ACC112 (cell line): ENCODE measurements around the gene BRD1.

ENCODE experiments used
- H2AFZ ChIP-seq: fragments of 200-600 bp; sonication (generic); one replicate; pipeline ENCODE4 v1.6.0; 2017; ENCODE audit warnings: antibody characterized with exemption, low read length; ENCODE audit not compliant: unreplicated experiment
- H3K27ac ChIP-seq: fragments of 200-600 bp; sonication (generic); 2 replicates; pipeline ENCODE4 v1.5.1; 2014; ENCODE audit warnings: low read depth, mild to moderate bottlenecking, antibody characterized with exemption, low read length, moderate library complexity
- H3K27me3 ChIP-seq: fragments of 200-600 bp; sonication (generic); 2 replicates; pipeline ENCODE4 v1.6.1; 2014; ENCODE audit warnings: mild to moderate bottlenecking, antibody characterized with exemption, low read length, moderate library complexity, mixed read lengths; ENCODE audit not compliant: insufficient read depth
- H3K36me3 ChIP-seq: fragments of 200-600 bp; sonication (generic); 2 replicates; pipeline ENCODE4 v1.6.1; 2016; ENCODE audit warnings: mild to moderate bottlenecking, antibody characterized with exemption, low read length, moderate library complexity, mixed read lengths; ENCODE audit not compliant: insufficient read depth
- H3K4me1 ChIP-seq: fragments of 200-600 bp; sonication (generic); one replicate; pipeline ENCODE4 v1.6.1; 2016; ENCODE audit warnings: low read length, mixed read lengths; ENCODE audit not compliant: insufficient read depth, unreplicated experiment, control insufficient read depth
- H3K4me3 ChIP-seq: fragments of 200-600 bp; sonication (generic); 2 replicates; pipeline ENCODE4 v1.5.1; 2014; ENCODE audit warnings: mild to moderate bottlenecking, low read depth, low read length
- H3K79me2 ChIP-seq: fragments of 200-600 bp; sonication (generic); one replicate; pipeline ENCODE4 v1.6.0; 2016; ENCODE audit warnings: low read length; ENCODE audit not compliant: control insufficient read depth, unreplicated experiment, insufficient read depth

Gene BRD1

DNA sequence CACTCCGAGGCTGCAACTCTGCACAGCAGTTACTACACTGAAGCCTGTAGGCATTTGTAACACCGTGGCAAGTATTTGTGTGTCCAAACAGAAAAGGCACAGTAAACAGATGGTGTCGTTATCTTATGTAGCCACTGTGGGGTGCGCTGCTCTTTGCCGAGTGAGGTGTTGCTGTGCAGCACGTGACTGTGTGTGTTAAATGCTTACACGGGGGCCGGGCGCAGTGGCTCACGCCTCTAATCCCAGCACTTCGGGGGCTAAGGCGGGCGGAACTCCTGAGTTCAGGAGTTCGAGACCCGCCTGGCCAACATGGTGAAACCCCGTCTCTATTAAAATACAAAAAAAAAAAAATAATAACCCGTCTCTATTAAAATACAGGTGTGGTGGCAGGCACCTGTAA is 37.5 kb upstream of the BRD1 start:
- Histone ChIP-seq H2AFZ (no peak overlapping the region), H3K79me2 (peaks cover 73% of the 10 kb centered on the region), H3K27ac (no peak overlapping the region), H3K27me3 (no peaks in the 10 kb centered on the region), H3K4me1 (no peaks in the 10 kb centered on the region), H3K4me3 (no peak overlapping the region), H3K36me3 (peaks cover 9% of the 10 kb centered on the region; the same call in 1 of the 2 replicates)

DNA sequence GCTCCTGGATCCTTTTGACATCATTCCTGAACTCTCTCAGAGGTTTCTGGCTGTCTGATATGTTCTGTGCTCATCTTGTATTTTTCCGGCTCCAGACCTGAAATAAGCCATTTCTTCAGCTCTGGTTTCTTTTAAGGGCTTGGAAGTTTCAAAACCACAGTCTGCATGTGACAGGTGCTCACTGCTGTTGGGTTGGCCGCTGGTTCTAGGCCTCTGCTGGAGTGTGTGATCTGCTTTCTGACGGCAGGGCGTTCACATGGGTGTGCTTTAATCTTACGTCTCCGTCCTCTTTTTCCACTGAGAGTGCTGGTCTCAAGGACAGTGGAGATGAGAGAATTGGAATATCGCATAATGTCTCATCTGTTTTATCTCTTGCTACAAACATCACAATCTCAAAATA is 36.3 kb upstream of the BRD1 start:
- no peak overlapping the region for H3K27ac ChIP-seq
- H3K79me2 ChIP-seq, result peaks cover 66% of the 10 kb centered on the region
- H3K36me3 ChIP-seq, result peaks cover 5% of the 10 kb centered on the region; the same call in 1 of the 2 replicates
- no peak overlapping the region for H3K4me3 ChIP-seq
- H3K27me3 ChIP-seq, result no peaks in the 10 kb centered on the region
- H3K4me1 ChIP-seq, result no peaks in the 10 kb centered on the region
- H2AFZ ChIP-seq, result no peak overlapping the region

DNA sequence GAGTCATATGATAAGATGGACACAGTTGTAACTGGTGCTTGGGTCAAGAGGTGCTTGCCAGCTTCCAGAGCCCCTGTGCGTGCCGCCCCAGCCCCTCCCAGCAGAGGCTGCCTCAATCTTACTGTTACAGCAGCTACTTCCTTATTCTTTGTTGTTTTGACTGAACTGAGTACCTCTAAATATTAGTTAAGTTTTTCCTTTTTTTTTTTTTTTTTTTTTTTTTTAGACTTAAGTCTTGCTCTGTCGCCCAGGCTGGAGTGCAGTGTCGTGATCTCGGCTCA is 34.8 kb upstream of the BRD1 start:
- no peak overlapping the region for H2AFZ ChIP-seq
- H3K4me3 ChIP-seq, result no peak overlapping the region
- H3K27ac ChIP-seq, result no peak overlapping the region

DNA sequence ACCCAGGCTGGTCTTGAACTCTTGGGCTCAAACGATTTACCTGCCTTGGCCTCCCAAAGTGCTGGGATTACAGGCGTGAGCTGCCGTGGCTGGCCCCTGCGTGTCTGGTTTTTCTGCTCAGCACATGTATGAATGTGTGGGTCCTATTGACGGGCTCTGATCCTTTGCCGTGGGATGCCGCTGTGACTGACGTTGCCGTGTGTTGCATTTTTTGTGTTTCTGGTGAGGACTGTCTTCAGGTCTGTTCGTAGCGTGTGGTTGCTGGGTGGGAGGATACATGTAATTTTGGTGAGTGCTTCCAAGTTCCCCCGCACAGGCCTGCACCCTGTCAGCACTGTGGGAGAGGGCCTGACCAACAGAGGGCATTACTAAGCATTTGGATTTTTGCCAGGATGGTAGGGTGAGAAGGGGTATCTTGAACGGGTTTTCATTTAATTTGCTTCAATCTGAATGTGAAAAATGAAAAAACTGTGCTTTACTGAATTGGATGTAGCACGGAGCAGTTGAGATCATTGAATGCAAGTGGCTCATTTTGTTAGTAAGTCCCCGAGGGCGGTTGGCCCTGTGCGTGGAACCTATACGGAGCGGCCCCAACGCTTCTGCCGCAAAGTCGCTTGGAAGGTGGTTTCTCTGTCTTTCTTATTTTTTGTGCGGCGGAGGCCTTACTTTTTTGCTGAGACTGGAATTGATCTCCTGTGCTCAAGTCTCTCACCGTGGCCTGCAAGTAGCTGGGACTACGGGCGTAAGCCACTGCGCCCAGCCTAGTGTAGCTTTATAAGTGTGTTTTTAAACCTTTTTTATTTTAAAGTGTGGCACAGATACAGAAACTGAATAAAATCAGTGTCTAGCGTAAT is 34.2 kb upstream of the BRD1 start:
- no peak overlapping the region for H2AFZ ChIP-seq
- no peaks in the 10 kb centered on the region for H3K27me3 ChIP-seq
- no peak overlapping the region for H3K27ac ChIP-seq
- peaks cover 67% of the 10 kb centered on the region for H3K79me2 ChIP-seq
- H3K4me3 ChIP-seq, result no peak overlapping the region
- no peaks in the 10 kb centered on the region for H3K36me3 ChIP-seq
- no peaks in the 10 kb centered on the region for H3K4me1 ChIP-seq

More for the DNA sequence above, 34.8 kb upstream of the BRD1 start:
- H3K4me1 ChIP-seq, result no peaks in the 10 kb centered on the region
- H3K27me3 ChIP-seq, result no peaks in the 10 kb centered on the region
- H3K79me2 ChIP-seq, result peaks cover 67% of the 10 kb centered on the region
- H3K36me3 ChIP-seq, result no peaks in the 10 kb centered on the region

DNA sequence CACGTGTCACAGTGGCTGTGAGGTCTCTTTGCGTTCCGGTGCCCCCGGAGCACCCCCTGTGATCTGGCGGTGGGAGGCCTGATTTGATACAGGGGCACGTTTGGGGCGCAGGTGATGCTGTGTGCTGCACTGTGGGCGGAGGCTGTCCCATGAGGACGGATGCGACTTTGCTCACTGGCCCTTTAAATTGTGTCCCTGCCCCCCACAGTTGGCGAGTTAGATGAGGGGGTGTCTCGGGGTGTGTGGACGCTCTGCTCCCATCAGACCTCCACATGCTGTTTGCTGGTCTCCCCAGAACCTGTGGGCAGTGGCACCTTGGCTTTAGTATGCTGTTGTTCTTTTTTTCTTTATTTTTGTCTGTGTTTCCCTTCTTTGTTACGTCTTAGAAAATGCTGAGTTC is 31.2 kb upstream of the BRD1 start:
- Histone ChIP-seq H3K79me2 (peaks cover 72% of the 10 kb centered on the region), H3K4me3 (no peak overlapping the region), H3K27me3 (no peaks in the 10 kb centered on the region), H3K27ac (no peak overlapping the region), H2AFZ (no peak overlapping the region), H3K4me1 (no peaks in the 10 kb centered on the region), H3K36me3 (no peaks in the 10 kb centered on the region)

DNA sequence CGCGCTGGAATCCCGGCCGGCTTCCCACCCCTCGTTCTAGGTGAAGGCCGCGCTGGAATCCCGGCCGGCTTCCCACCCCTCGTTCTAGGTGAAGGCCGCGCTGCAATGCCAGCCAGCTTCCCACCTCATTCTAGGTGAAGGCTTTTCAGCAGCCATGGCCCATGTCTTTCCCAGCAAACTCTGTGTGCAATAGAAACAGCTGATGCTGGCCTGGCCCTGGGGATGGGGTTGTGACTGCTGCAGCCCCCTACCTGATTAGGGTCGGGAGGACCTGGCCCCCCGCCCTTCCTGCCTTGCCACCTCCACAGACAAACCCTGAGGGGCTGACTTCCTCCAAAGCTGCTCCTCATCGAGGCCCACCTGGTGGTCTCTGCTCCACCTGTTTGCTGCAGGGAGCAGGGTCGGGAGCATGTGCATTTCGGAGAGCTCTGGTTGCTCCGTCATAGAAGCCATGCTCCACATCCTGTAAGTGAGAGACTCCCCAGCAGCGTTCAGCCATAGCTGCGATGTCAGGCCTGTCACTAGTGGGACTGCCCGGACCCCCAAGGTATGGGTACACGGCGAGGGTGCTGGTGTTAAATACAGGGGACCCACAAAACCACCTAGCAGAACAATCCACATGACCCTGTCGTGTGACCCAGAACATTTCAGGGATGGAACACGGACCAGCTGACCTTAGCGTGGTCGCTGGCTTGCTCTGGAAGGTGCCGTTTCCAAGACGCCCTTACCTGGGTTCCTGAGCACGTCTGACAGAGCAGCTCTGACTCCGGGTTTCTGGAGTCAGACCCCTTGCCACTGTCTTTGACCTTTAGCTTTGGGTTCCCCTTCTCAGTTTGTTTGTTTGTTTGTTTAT is 29.3 kb upstream of the BRD1 start:
- no peaks in the 10 kb centered on the region for H3K36me3 ChIP-seq
- H2AFZ ChIP-seq, result no peak overlapping the region
- H3K4me1 ChIP-seq, result no peaks in the 10 kb centered on the region
- H3K27me3 ChIP-seq, result no peaks in the 10 kb centered on the region
- H3K79me2 ChIP-seq, result peaks cover 62% of the 10 kb centered on the region
- no peak overlapping the region for H3K27ac ChIP-seq
- no peak overlapping the region for H3K4me3 ChIP-seq

DNA sequence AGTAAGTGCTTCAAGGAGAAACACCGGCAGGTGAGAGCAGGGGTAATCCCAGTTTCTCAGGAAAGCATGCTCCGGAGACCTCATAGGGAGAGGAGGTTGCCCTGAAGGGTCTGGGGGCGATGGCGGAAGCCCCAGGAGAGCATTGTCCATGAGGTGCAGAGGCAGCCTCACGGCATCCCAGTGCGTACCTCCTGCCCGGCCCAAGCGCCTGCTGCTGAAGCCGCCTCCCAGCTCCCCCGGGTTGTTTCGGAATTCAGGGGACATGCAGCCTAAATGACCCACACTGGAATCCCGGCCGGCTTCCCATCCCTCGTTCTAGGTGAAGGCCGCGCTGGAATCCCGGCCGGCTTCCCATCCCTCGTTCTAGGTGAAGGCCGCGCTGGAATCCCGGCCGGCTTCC is 28.7 kb upstream of the BRD1 start:
- H3K36me3 ChIP-seq, result no peaks in the 10 kb centered on the region
- H3K79me2 ChIP-seq, result peaks cover 55% of the 10 kb centered on the region
- no peak overlapping the region for H2AFZ ChIP-seq
- no peak overlapping the region for H3K27ac ChIP-seq
- H3K27me3 ChIP-seq, result no peaks in the 10 kb centered on the region
- H3K4me3 ChIP-seq, result no peak overlapping the region; the same call in 1 of the 2 replicates
- no peaks in the 10 kb centered on the region for H3K4me1 ChIP-seq

DNA sequence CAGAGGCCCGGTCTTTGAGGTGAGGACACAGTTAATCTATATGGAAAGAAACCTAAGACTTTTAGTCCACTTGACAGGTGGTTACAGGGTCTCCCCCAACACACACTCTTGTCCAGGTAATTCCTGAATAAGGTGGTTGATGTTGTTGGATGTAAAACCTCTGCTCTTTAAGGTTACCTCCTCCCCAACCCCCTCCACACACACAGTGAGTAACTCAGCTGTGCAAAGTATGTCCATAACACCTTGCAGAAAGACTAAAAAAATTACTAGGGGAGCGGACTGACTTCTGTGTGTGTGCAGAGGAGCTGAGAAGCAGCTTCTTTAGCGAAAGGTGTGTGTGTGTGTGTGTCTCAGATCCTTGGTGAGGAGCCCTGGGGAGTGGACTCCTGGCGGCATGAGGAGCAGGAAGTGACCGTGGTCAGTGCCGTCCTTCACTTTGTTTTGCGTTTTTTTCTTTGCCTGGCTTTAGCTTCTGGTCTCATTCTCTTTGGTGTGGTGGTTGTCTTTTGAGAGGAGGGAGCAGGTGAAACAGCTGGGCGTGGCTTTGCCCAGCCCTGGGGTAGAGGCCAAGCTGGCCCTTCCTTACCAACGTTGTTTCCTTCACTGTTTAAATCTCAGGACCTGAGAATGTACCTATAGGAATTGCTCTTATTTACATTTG is 27.7 kb upstream of the BRD1 start:
- no peaks in the 10 kb centered on the region for H3K36me3 ChIP-seq
- peaks cover 51% of the 10 kb centered on the region for H3K79me2 ChIP-seq
- H3K27ac ChIP-seq, result 0 out of 2 replicates have a peak overlapping the region, but pooled peaks have one; percentile 16
- no peak overlapping the region for H2AFZ ChIP-seq
- peak overlapping the region; percentile 96 for H3K4me3 ChIP-seq
- peaks cover 4% of the 10 kb centered on the region; the same call in 1 of the 2 replicates for H3K27me3 ChIP-seq
- H3K4me1 ChIP-seq, result no peaks in the 10 kb centered on the region

DNA sequence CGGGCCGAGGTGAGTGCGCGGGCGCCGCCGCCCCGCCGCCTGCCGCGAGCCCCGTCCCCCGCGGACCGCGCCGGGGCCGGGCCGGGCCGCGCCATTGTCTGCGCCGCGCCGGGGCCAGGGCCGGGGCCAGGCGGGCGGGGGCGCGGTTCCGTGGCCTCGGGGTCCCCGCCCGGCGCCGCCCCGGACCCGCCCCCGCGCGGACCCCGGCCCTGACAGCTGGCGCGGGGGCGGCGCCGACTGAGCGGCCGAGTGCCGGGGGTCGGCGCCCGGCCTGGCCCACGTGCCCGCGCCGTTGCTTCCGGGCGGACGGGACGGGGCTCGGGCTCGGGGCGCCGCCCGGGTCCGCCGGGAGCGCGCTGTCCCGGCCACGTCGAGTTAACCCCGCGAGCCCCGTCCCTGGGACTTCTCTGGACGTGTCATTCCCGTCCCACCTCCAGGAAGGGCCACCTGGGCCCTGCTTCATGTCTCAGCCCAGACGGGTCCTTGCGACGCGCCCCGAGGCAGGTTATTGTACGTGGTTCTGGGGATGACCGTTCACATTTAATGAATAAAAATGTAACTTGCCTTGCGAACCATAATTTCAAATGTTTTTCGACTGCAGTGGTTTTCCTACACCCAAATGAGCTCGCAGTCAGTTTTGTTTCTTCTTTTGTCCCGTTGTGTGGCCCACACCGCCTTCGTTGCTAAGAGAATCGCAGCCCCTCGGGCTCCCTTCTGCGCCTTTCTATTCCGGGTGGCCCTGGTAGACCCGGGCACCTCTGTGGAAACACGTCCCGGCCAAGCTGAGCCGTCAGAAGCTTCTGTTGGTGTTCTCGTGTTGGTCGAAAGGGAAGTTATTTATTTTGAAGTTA is 26.5 kb upstream of the BRD1 start:
- H3K4me3 ChIP-seq, result peak overlapping the region; percentile 96
- no peaks in the 10 kb centered on the region for H3K4me1 ChIP-seq
- H2AFZ ChIP-seq, result peak overlapping the region; percentile 68
- no peaks in the 10 kb centered on the region for H3K36me3 ChIP-seq
- peaks cover 48% of the 10 kb centered on the region for H3K79me2 ChIP-seq
- peaks cover 16% of the 10 kb centered on the region; the same call in 1 of the 2 replicates for H3K27me3 ChIP-seq
- H3K27ac ChIP-seq, result peak overlapping the region; percentile 41; the same call in 1 of the 2 replicates
